Measurements from ENCODE around the gene PSRC1. TPM values are rescaled to one million over a fixed set of nuclear protein-coding genes. Genes with fewer than 3 reads are reported as not detected.

PSRC1 gene
- total RNA-seq, 1 donor from 2014 or later, result 4.2 TPM

DNA sequence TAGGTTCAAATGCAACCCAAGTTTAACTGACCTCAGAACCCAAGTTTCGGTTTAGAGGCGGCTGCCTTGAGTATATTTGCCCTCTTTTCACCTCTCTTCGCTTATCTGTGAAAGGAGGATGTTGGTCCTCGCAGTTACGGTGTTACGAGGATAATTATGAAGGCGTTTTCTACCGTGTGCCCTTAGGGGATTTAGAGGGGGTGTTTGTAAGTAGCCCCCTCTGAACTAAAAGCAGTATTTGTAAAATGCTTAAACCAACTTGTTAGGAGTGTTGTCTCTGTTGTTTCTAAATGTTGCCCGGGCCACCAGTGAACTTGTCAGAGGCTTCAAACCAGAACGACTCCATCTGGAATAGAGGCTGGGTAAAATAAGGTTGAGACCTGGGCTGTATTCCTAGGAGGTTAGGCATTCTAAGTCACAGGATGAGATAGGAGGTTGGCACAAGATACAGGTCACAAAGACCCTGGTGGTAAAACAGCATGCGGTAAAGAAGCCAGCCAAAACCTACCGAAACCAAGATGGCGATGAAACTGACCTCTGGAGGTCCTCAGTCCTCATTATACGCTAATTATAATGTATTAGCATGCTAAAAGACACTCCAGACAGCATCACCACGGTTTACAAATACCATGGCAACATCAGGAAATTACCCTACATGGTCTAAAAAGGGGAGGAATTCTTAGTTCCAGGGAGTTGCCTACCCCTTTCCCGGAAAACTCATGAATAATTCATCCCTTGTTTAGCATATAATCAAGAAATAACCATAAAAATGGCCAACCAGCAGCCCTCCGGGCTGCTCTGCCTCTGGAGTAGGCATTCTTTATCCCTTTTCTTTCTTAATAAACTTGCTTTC lies 1.0 kb upstream of the PSRC1 start:
- no peak for TF ChIP-seq CTCF (IDR thresholded peaks at IDR 0.05)
- H3K4me1 ChIP-seq, result peaks cover 27% of the 10 kb centered on the region
- peak overlapping the region; percentile 91 for H3K27ac ChIP-seq
- peak; percentile 1 to 27 for ATAC-seq
- H3K27me3 ChIP-seq (ENCODE audit: low read depth), result no peaks in the 10 kb centered on the region
- DNase-seq, result no peak
- H3K9me3 ChIP-seq, result no peaks in the 10 kb centered on the region
- intact Hi-C loops (cut with DNase I), result no loop called here
- H3K36me3 ChIP-seq, result no peaks in the 10 kb centered on the region
- peak overlapping the region; percentile 77 for H3K4me3 ChIP-seq

DNA sequence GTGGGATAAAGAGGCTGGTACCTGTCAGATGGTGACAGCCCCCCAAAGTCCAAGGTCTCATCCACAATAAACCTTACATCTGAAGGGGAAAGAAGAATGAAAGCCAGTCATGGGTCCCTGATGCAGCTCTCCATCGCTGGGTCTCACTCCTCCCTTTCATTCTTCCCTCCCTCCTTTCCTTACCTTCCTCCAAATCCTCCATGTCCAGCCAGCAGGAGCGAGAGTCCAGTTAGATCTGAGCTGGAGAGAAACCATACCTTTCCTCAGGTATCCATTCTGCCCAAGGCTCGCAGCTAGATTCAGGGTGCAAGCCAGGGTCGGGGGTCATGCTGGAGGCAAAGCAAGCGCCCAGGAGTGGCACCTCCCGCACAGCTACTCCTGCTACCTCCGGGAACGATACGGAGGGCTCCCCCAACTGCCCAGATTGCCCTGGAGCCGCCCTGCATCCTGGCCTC lies 421 bp downstream of the PSRC1 start:
- peaks cover 31% of the 10 kb centered on the region for H3K4me1 ChIP-seq
- ATAC-seq (no peak), DNase-seq (no peak)
- no peaks in the 10 kb centered on the region for H3K27me3 ChIP-seq (ENCODE audit: low read depth)
- no peak for TF ChIP-seq CTCF (IDR thresholded peaks at IDR 0.05)
- peak overlapping the region; percentile 77 for H3K4me3 ChIP-seq
- peak overlapping the region; percentile 91 for H3K27ac ChIP-seq
- no peaks in the 10 kb centered on the region for H3K36me3 ChIP-seq
- intact Hi-C loops (cut with DNase I), result no loop called here
- no peaks in the 10 kb centered on the region for H3K9me3 ChIP-seq

DNA sequence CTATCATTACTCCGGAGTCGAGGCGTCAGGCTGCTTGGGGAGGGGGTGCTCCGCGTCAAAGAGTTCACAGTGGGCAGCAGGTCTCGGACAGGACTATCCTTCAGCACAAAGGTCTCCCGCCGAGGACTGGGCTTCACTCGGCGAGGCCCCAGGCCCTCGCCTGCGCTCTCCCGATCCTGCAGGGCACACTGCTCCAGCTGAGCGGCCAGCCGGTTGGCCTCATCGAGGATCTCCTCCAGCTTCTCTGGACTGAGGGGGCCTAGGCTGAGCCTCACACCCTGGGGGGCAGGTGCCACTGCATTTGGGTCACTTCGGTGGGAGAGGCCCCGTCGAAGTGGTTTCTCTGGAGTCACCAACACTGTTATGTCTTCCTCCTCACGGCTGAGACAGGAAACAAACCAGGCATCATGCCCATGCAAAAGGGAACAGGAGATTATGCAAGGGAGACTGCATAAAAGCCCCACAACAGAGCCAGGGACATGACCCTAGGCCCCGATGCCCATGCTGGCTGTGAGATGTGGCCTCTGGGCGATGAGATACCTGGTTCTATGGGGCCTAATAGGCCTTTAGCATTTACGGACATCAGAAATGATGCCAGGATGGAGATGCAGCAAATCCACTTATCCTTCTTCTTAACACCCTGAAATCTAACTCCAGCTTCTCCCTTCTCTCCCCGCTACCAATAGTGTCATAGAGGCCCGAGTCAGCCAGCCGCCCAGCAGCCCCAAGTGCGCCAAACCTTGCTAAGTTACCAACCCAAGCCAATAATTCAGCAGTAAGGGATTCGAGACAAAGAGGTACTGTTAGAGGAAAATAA lies 1.1 kb downstream of the PSRC1 start:
- no peaks in the 10 kb centered on the region for H3K36me3 ChIP-seq
- DNase-seq (no peak), ATAC-seq (no peak)
- no peak for TF ChIP-seq CTCF (IDR thresholded peaks at IDR 0.05)
- peaks cover 38% of the 10 kb centered on the region for H3K4me1 ChIP-seq
- intact Hi-C loops (cut with DNase I), result no loop called here
- H3K27ac ChIP-seq, result peak overlapping the region; percentile 64
- no peaks in the 10 kb centered on the region for H3K9me3 ChIP-seq
- H3K27me3 ChIP-seq (ENCODE audit: low read depth), result no peaks in the 10 kb centered on the region
- H3K4me3 ChIP-seq, result peak overlapping the region; percentile 77

- no peaks in the 10 kb centered on the region for H3K9me3 ChIP-seq
- H3K4me1 ChIP-seq, result peaks cover 44% of the 10 kb centered on the region
- no peaks in the 10 kb centered on the region for H3K36me3 ChIP-seq
- TF ChIP-seq CTCF (IDR thresholded peaks at IDR 0.05), result no peak
- no peak for DNase-seq
- no peak overlapping the region for H3K4me3 ChIP-seq
- ATAC-seq, result no peak
- intact Hi-C loops (cut with DNase I), result no loop called here
- no peak overlapping the region for H3K27ac ChIP-seq
- H3K27me3 ChIP-seq (ENCODE audit: low read depth), result no peaks in the 10 kb centered on the region
Measured at GRCh38 chr1:109280862-109281261, 2.1 kb downstream of the PSRC1 start.

GRCh38 chr1:109279615-109280278 lies 3.2 kb downstream of the PSRC1 start:
- no peaks in the 10 kb centered on the region for H3K36me3 ChIP-seq
- DNase-seq (no peak), ATAC-seq (no peak)
- TF ChIP-seq CTCF (IDR thresholded peaks at IDR 0.05), result no peak
- H3K27me3 ChIP-seq (ENCODE audit: low read depth), result no peaks in the 10 kb centered on the region
- no peaks in the 10 kb centered on the region for H3K9me3 ChIP-seq
- H3K4me3 ChIP-seq, result no peak overlapping the region
- peaks cover 54% of the 10 kb centered on the region for H3K4me1 ChIP-seq
- no peak overlapping the region for H3K27ac ChIP-seq
- intact Hi-C loops (cut with DNase I), result loop anchor here (10.0 kb wide), 1 partner anchor 125 kb away; no protein-coding TSS in a partner anchor

All from lower lobe of right lung (tissue), 2 donors.